Progenitor cell of endocrine pancreas (in vitro differentiated cells): Measurements from ENCODE around the gene CACNB3. TPM values are rescaled to one million over a fixed set of nuclear protein-coding genes. Genes with fewer than 3 reads are reported as not detected.
"Not testable (repeated sequence)": the region's sequence is repeated elsewhere in the genome, so short reads cannot be mapped to it uniquely, and the experiment has no call there.

Experiments
- DNase-seq: peaks from one replicate; pipeline ENCODE4 v3.0.0; 2021; ENCODE audit warnings: low spot score; ENCODE audit not compliant: unreplicated experiment
- H3K27ac Mint-ChIP-seq: 2 replicates; pipeline ENCODE4 v1.8.0; 2021; ENCODE audit warnings: mild to moderate bottlenecking, moderate library complexity, mixed read lengths
- H3K27me3 Mint-ChIP-seq: 2 replicates; pipeline ENCODE4 v1.8.0; 2021; ENCODE audit warnings: mixed read lengths
- H3K36me3 Mint-ChIP-seq: 2 replicates; pipeline ENCODE4 v1.8.0; 2022; ENCODE audit warnings: mixed read lengths; ENCODE audit not compliant: insufficient read depth
- H3K4me1 Mint-ChIP-seq: 2 replicates; pipeline ENCODE4 v1.8.0; 2021; ENCODE audit warnings: low read depth, mixed read lengths
- H3K4me3 Mint-ChIP-seq: 2 replicates; pipeline ENCODE4 v1.8.0; 2021; ENCODE audit warnings: low read depth, mild to moderate bottlenecking, moderate library complexity, mixed read lengths
- H3K9me3 Mint-ChIP-seq: 2 replicates; pipeline ENCODE4 v1.8.0; 2021; ENCODE audit warnings: low read depth, mixed read lengths
- CTCF ChIP-seq: fragments of 200-600 bp; sonication (generic); IDR thresholded peaks from one replicate; pipeline ENCODE4 v1.5.0; 2021; ENCODE audit warnings: antibody characterized with exemption, mild to moderate bottlenecking; ENCODE audit not compliant: unreplicated experiment
- total RNA-seq: library from RNA; stranded (reverse); gene quantifications from 2 replicates; pipeline ENCODE4 v1.2.1, GENCODE V29; 2021

The CACNB3 gene
- total RNA-seq, 1 donor from 2014 or later = 73.9 TPM

DNA sequence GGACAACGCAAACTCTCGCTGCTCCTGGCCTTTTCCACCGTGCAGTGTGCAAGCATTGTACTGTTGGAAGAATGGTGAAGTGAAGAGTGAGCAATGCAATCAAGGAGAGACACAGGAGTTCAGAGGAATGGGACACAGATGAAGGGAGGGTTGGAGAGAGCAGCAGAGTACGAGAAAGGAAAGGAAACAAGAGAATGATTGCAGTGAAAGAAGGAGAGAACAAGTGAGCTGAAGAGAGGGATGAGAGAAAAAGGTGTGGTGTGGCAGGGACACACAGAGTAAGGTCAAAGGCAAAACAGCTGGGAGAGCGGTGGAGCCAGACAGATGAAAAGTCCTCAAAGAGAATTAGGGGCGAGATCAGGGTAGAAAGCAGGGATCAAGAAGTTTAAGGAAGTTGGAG lies 13.0 kb downstream of the CACNB3 start:
- H3K4me1 Mint-ChIP-seq = no peaks in the 10 kb centered on the region
- no peaks in the 10 kb centered on the region for H3K9me3 Mint-ChIP-seq
- no peak for DNase-seq
- H3K27ac Mint-ChIP-seq = no peak overlapping the region
- TF ChIP-seq CTCF = no peak
- no peak overlapping the region for H3K4me3 Mint-ChIP-seq
- no peaks in the 10 kb centered on the region for H3K27me3 Mint-ChIP-seq
- H3K36me3 Mint-ChIP-seq = peaks cover 24% of the 10 kb centered on the region

DNA sequence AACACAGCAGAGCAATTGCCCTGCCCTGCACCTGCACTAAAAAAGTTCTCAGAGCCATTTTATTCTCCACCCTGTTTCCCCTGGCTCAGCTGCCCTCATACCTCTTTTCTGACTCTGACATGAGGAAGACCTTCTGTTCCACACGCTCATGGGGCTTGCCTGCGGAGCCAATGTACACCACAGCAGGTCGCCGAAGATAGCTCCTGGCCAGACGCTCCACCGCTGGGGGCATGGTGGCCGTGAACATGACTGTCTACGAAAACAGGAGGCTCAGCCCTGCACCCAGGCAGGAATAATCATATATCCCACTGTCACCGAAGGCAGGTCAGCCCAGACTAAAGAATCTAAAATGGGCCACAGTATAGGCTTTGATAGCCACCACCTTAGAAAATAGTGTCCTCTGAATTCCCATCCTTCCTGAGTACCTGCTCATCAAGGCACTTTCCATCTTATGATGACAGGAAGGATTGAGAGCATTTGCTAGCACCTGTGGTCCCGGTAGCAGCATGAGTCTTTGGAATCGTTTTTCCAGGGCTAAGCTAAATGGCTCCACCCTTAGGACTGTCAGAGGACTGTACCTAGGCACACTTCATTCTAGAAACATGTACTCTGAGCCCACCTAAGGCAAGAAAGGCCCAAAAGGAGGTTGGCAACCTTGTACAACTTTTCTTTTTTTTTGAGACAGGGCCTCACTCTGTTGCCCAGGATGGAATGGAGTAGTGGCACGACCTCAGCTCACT lies 14.2 kb downstream of the CACNB3 start:
- no peak for TF ChIP-seq CTCF
- H3K27me3 Mint-ChIP-seq = no peaks in the 10 kb centered on the region
- no peaks in the 10 kb centered on the region for H3K9me3 Mint-ChIP-seq
- no peak overlapping the region for H3K27ac Mint-ChIP-seq
- peaks cover 28% of the 10 kb centered on the region for H3K36me3 Mint-ChIP-seq
- DNase-seq = no peak
- no peaks in the 10 kb centered on the region for H3K4me1 Mint-ChIP-seq
- H3K4me3 Mint-ChIP-seq = no peak overlapping the region

DNA sequence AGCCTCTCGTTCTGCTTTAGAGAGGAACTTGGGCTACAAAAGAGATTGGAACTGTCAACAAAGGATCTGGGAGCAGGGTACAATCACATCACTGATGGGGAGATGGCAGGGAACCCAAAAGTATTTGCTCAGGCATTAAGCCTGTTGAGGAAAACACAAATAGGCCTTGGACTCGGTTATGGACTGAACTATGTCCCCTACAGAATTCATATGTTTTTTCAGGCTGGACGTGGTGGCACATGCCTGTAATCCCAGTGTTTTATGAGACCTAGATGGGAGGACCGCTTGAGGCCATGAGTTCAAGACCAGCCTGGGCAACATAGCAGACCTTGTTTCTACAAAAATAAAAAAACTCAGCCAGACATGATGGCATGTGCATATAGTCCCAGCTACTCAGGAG lies 19.8 kb downstream of the CACNB3 start:
- Mint-ChIP-seq H3K4me3 (no peak overlapping the region), H3K36me3 (peaks cover 26% of the 10 kb centered on the region), H3K4me1 (no peaks in the 10 kb centered on the region), H3K27me3 (no peaks in the 10 kb centered on the region), H3K27ac (no peak overlapping the region), H3K9me3 (no peaks in the 10 kb centered on the region)
- no peak for DNase-seq
- no peak for TF ChIP-seq CTCF

DNA sequence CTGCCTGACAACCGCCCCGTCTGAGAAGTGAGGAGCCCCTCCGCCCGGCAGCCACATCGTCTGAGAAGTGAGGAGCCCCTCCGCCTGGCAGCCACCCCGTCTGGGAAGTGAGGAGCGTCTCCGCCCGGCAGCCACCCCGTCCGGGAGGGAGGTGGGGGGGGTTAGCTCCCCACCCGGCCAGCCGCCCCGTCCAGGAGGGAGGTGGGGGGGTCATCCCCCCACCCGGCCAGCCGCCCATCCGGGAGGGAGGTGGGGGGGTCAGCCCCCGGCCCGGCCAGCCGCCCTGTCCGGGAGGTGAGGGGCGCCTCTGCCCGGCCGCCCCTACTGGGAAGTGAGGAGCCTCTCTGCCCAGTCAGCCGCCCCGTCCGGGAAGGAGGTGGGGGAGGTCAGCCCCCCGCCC lies 23.7 kb downstream of the CACNB3 start:
- not testable (repeated sequence) for H3K4me1 Mint-ChIP-seq, H3K4me3 Mint-ChIP-seq, H3K27ac Mint-ChIP-seq, DNase-seq, H3K27me3 Mint-ChIP-seq, H3K9me3 Mint-ChIP-seq
- H3K36me3 Mint-ChIP-seq = peaks cover 25% of the 10 kb centered on the region

DNA sequence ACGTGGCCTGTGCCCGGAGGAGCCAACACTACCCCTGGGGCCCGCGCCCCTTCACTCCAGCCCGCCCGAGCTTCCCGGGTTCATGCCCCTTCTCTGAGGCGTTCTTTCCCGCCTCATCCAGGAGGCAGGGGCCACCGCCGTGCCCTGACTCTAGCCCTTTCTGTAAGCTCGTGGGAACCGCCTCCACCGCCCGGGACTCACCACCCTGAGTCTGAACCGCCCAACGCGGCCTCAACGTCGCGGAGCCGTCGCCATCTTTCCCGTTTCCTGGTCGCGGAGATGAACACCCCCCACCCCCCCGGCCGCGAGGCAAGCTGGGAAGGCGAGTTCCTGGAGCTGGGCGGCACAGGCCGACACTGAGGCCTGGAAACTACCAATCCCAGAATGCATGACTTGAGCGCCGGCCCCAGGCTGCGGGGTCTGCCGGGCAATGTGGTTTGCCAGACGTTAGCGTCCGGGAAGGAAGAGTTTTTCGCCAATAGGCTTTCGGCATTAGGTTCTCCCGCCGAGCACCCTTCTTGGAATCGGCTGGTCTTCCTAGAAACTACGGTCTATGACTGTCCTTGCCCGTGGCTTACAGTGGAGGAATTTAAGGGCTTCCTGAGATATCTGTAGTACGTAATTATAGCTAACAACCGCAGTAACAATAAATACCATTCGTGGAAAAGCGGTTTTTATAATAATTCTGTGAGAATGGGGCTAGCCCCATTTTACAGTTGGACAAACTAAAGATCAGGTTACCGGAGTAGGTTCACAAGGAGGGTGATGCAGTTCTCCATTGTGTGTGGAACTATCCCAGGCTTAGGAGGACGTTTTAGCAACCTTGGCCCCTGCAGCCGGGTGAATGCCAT lies 33.8 kb downstream of the CACNB3 start, which contains the start of gene DDX23:
TSS of gene DDX23 (minus strand) at position 281 of the 851 bp plus-strand sequence. CDS start 6,381 bp downstream, outside the sequence.
- H3K27me3 Mint-ChIP-seq = no peaks in the 10 kb centered on the region
- H3K27ac Mint-ChIP-seq = peak within 1 kb of the TSS; percentile 96
- TF ChIP-seq CTCF = no peak
- no peaks in the 10 kb centered on the region for H3K36me3 Mint-ChIP-seq
- peaks cover 20% of the 10 kb centered on the region for H3K4me1 Mint-ChIP-seq
- DNase-seq = peak; percentile 84
- H3K4me3 Mint-ChIP-seq = peak within 1 kb of the TSS; percentile 97
- no peaks in the 10 kb centered on the region for H3K9me3 Mint-ChIP-seq
